ENCODE data around the gene ALKBH3.

Gene ALKBH3

DNA sequence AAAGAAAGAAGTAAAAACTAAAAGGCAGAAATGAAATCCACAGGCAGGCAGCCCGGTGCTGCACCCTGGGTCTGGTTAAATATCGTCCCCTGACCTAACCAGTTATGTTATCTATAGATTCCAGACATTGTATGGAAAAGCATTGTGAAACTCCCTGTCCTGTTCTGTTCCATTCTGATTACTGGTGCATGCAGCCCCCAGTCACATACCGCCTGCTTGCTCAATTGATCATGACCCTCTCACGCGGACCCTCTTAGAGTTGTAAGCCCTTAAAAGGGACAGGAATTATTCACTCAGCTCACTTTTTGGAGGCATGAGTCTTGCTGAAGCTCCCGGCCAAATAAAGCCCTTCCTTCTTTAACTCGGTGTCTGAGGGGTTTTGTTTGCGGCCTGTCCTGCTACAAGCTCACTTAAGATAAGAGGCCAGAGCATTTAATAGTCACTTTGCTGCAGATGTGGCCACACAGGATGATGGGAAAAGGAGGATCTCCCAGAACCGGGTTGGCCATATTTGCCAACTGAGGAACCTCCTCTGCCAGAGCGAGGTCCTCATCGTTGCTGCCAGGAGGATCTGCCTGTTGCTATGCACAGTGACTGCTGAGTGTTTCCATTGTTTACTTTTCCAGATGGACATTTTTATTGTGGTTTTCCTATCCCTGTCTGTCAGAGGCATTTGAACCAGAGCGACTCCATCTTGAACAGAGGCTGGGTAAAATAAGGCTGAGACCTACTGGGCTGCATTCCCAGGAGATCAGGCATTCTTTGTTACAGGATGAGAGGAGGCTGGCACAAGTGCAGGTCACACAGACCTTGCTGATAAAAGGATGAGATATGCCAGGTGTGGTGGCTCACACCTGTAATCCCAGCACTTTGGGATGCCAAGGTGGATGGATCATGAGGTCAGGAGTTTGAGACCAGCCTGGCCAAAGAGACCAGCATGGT is 72.0 kb downstream of the ALKBH3 start:
- H3K4me3 ChIP-seq (ENCODE audit: low read depth, low read length), result no peak overlapping the region
- ChIA-PET POLR2A (no interaction called here), CTCF (no interaction called here)
- no peak for DNase-seq (ENCODE audit: low read depth, low spot score)
- TF ChIP-seq CTCF (IDR thresholded peaks at IDR 0.05; ENCODE audit: insufficient read depth, low read length, missing control alignments), result no peak

DNA sequence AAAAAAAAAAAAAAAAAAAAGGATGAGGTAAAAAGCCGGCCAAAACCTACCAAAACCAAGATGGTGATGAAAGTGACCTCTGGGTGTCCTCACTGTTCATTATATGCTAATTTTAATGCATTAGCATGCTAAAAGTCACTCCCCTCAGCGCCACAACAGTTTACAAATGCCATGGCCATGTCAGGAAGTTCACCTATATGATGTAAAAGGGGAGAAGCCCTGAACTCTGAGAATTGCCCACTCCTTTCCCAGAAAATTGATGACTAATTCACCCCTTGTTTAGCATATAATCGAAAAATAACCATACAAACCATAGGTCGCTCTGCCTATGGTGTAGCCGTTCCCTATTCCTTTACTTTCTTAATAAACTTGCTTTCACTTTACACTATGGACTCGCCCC is 72.9 kb downstream of the ALKBH3 start:
- TF ChIP-seq CTCF (IDR thresholded peaks at IDR 0.05; ENCODE audit: insufficient read depth, low read length, missing control alignments), result no peak
- DNase-seq (ENCODE audit: low read depth, low spot score), result no peak
- ChIA-PET POLR2A (no interaction called here), CTCF (interaction anchor here (7.6 kb wide), 1 partner anchor 9 kb away, joined by 88 read pairs; the partner anchor contains the start of gene C11orf96)
- H3K4me3 ChIP-seq (ENCODE audit: low read depth, low read length), result no peak overlapping the region

GRCh38 chr11:43954241-43954640 is 73.6 kb downstream of the ALKBH3 start:
- H3K4me3 ChIP-seq (ENCODE audit: low read depth, low read length), result no peak overlapping the region
- DNase-seq (ENCODE audit: low read depth, low spot score), result no peak
- POLR2A ChIA-PET, result interaction anchor here (2.2 kb wide), 1 partner anchor 12 kb away, joined by 16 read pairs; the partner anchor contains the start of gene C11orf96
- no peak for TF ChIP-seq CTCF (IDR thresholded peaks at IDR 0.05; ENCODE audit: insufficient read depth, low read length, missing control alignments)
- CTCF ChIA-PET, result interaction anchor here (7.6 kb wide), 1 partner anchor 10 kb away, joined by 88 read pairs; the partner anchor contains the start of gene C11orf96

- no peak overlapping the region for H3K4me3 ChIP-seq (ENCODE audit: low read depth, low read length)
- CTCF ChIA-PET, result interaction anchor here (1.1 to 7.6 kb wide), 4 partner anchors 11 to 138 kb away, joined by 3 to 88 read pairs (median 5); partner anchors contain the start of gene C11orf96
- DNase-seq (ENCODE audit: low read depth, low spot score), result no peak
- POLR2A ChIA-PET, result interaction anchor here (2.2 kb wide), 1 partner anchor 13 kb away, joined by 16 read pairs; the partner anchor contains the start of gene C11orf96
- TF ChIP-seq CTCF (IDR thresholded peaks at IDR 0.05; ENCODE audit: insufficient read depth, low read length, missing control alignments), result no peak
Observed at GRCh38 chr11:43955381-43956118, 74.9 kb downstream of the ALKBH3 start.

- no peak overlapping the region for H3K4me3 ChIP-seq (ENCODE audit: low read depth, low read length)
- ChIA-PET CTCF (interaction anchor here (1.8 to 7.6 kb wide), 2 partner anchors 9 to 13 kb away, joined by 5 to 88 read pairs; partner anchors contain the start of gene C11orf96), POLR2A (no interaction called here)
- TF ChIP-seq CTCF (IDR thresholded peaks at IDR 0.05; ENCODE audit: insufficient read depth, low read length, missing control alignments), result no peak
- DNase-seq (ENCODE audit: low read depth, low spot score), result no peak
Observed at GRCh38 chr11:43957571-43957970, 76.9 kb downstream of the ALKBH3 start.
